ENCODE data around the gene SLC10A4. TPM values are rescaled to one million over a fixed set of nuclear protein-coding genes. Genes with fewer than 3 reads are reported as not detected.

SLC10A4 gene
- total and polyA plus RNA-seq, 2 of the 8 experiments (the other 6 are each of a cell fraction or from before 2014, with no cell fraction given): 4.5 to 5.6 TPM

DNA sequence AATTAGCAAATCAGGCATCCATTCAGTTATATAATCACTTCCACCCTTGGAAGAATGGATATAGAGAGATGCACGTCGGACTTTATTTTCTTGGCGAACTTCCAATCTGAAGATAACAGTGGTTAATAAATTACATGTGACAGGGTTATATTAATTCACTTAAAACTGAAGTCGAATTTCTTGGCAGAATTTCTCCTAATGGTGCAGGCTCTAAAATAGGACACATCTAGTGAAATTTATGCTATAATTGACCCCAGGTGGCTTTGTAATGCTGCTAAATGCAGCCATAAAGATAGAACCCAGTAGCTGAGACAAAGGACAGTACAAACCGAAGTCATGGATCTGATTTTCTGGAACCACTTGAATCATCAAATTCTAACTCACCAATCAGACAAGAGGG, 20.8 kb upstream of the SLC10A4 start:
- Histone ChIP-seq H2AK5ac (ENCODE audit: low read depth, low read length) (no peak overlapping the region), H3K79me1 (ENCODE audit: low read depth, low read length) (no peaks in the 10 kb centered on the region), H3K4me2 (ENCODE audit: insufficient read depth in 1 of 2, low read depth in 2 of 2, low read length in 2 of 2) (no peak overlapping the region), H3K4me3 (ENCODE audit: extremely low read depth in 1 of 4, insufficient read depth in 2 of 4, low read depth in 3 of 4, low read length in 4 of 4) (no peak overlapping the region), H3K18ac (ENCODE audit: extremely low read depth, low read length) (no peak overlapping the region), H3K27me3 (replicated peaks in 1 of 4; ENCODE audit: control insufficient read depth in 3 of 4, extremely low read depth in 1 of 4, insufficient read depth in 3 of 4, low read length in 3 of 4) (no peaks in the 10 kb centered on the region), H3K9me3 (ENCODE audit: insufficient read depth in 2 of 2, low read depth in 1 of 2, low read length in 1 of 2) (no peaks in the 10 kb centered on the region), H2BK15ac (ENCODE audit: low read length) (no peak overlapping the region), H3K23ac (ENCODE audit: insufficient read length) (no peak overlapping the region), H3K79me2 (ENCODE audit: control insufficient read depth in 1 of 2, insufficient read depth in 2 of 2, low read length in 2 of 2) (no peaks in the 10 kb centered on the region), H3K9ac (replicated peaks in 1 of 4; ENCODE audit: extremely low read depth in 1 of 4, low read depth in 3 of 4, low read length in 3 of 4) (no peak overlapping the region), H2BK120ac (replicated peaks; ENCODE audit: low read depth, low read length) (no peak overlapping the region), H4K5ac (ENCODE audit: insufficient read length, low read depth, low read length) (no peak overlapping the region), H3K4ac (replicated peaks; ENCODE audit: insufficient read length, low read depth, low read length) (no peak overlapping the region), H2BK12ac (ENCODE audit: low read depth, low read length) (no peak overlapping the region), H3K4me1 (replicated peaks in 1 of 4; ENCODE audit: control insufficient read depth in 3 of 4, insufficient read depth in 4 of 4, low read length in 3 of 4) (no peaks in the 10 kb centered on the region), H2AFZ (ENCODE audit: low read length) (no peak overlapping the region), H2BK5ac (ENCODE audit: low read depth, low read length) (no peak overlapping the region), H3K36me3 (ENCODE audit: control insufficient read depth in 2 of 4, insufficient read depth in 4 of 4, low read length in 3 of 4) (no peaks in the 10 kb centered on the region), H2BK20ac (ENCODE audit: low read length) (no peak overlapping the region), H4K20me1 (replicated peaks in 1 of 2; ENCODE audit: control insufficient read depth in 1 of 2, insufficient read depth in 2 of 2, low read length in 2 of 2) (no peaks in the 10 kb centered on the region), H3K27ac (ENCODE audit: low read depth, low read length) (no peak overlapping the region), H4K91ac (replicated peaks; ENCODE audit: insufficient read length, low read length) (no peak overlapping the region), H4K8ac (ENCODE audit: extremely low read depth, insufficient read depth, low read length) (no peak overlapping the region), H3K23me2 (ENCODE audit: low read depth, low read length) (no peaks in the 10 kb centered on the region), H3K14ac (ENCODE audit: insufficient read length) (no peak overlapping the region), H3K56ac (replicated peaks; ENCODE audit: insufficient read length, low read depth, low read length) (no peak overlapping the region)
- FAIRE-seq: no peak
- CTCF ChIA-PET (ENCODE audit: partially characterized antibody): interaction anchor here (1.0 to 1.7 kb wide), 4 partner anchors 9 to 335 kb away, joined by 3 to 4 read pairs (median 4); no protein-coding TSS in a partner anchor
- WGBS, 2 experiments (ENCODE audit: extremely low coverage in 1 of 2, insufficient coverage in 1 of 2, insufficient read length in 1 of 2, insufficient replicate concordance in 2 of 2, low coverage in 1 of 2, low lambda C conversion rate in 2 of 2, missing lambda C conversion rate in 1 of 2): 93% methylated on average over 5 of the region's 5 CpGs; no CpG with 5 or more reads in 1 of the 2 experiments
- no peak for DNase-seq (ENCODE audit: low read depth in 1 of 2, low spot score in 2 of 2)
- POLR2A ChIA-PET (ENCODE audit: partially characterized antibody): no interaction called here
- TF ChIP-seq FOSL1 (IDR thresholded peaks at IDR 0.05; ENCODE audit: insufficient read depth, low read depth, low read length) (no peak), CBX5 (IDR thresholded peaks at IDR 0.05; ENCODE audit: low read depth, low read length) (no peak), TCF12 (IDR thresholded peaks at IDR 0.05; ENCODE audit: low read depth, low read length) (no peak), SP4 (IDR thresholded peaks at IDR 0.05; ENCODE audit: low read length) (no peak), GABPA (IDR thresholded peaks at IDR 0.05; ENCODE audit: borderline replicate concordance, insufficient read depth, low read length) (no peak), POU5F1 (IDR thresholded peaks at IDR 0.05; ENCODE audit: low read depth, low read length) (no peak), TBP (IDR thresholded peaks at IDR 0.05; ENCODE audit: low read depth, low read length) (no peak), RNF2 (IDR thresholded peaks at IDR 0.05; ENCODE audit: borderline replicate concordance, low read depth, low read length, missing control alignments, poor library complexity, severe bottlenecking) (no peak), GTF2F1 (IDR thresholded peaks at IDR 0.05; ENCODE audit: borderline replicate concordance, low read depth, low read length) (no peak), SUZ12 (IDR thresholded peaks at IDR 0.05; ENCODE audit: low read length) (no peak), YY1 (IDR thresholded peaks at IDR 0.05; ENCODE audit: low read depth, low read length) (no peak), BACH1 (IDR thresholded peaks at IDR 0.05; ENCODE audit: low read length) (no peak), CHD2 (IDR thresholded peaks at IDR 0.05; ENCODE audit: low read length) (no peak), PHF8 (conservative IDR thresholded peaks at IDR 0.05; ENCODE audit: low read depth, low read length) (no peak), SP1 (IDR thresholded peaks at IDR 0.05; ENCODE audit: low read depth, low read length) (no peak), EGR1 (IDR thresholded peaks at IDR 0.05; ENCODE audit: borderline replicate concordance, low read depth, low read length) (no peak)
